Measurements from ENCODE around the gene NAV3. TPM values are rescaled to one million over a fixed set of nuclear protein-coding genes. Genes with fewer than 3 reads are reported as not detected.

The NAV3 gene
- total RNA-seq, 1 experiment from 2014 or later = 18.0 TPM

DNA sequence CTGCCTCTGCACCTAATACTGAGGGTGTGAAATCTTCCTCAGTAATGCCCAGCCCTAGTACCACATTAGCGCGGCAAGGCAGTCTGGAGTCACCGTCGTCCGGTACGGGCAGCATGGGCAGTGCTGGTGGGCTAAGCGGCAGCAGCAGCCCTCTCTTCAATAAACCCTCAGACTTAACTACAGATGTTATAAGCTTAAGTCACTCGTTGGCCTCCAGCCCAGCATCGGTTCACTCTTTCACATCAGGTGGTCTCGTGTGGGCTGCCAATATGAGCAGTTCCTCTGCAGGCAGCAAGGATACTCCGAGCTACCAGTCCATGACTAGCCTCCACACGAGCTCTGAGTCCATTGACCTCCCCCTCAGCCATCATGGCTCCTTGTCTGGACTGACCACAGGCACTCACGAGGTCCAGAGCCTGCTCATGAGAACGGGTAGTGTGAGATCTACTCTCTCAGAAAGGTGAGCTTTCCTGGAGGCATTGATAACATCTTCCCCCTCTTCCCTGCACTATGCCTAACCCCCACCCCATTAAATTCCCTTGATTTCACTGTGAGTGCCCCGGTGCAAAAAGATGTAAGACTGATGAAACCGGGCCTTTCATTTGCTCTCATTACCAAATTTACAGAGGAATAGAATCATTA lies 291.4 kb downstream of the NAV3 start:
- ChIA-PET CTCF (interaction anchor here (0.6 to 1.5 kb wide), 3 partner anchors 125 to 969 kb away, joined by 4 to 5 read pairs (median 4); no protein-coding TSS in a partner anchor), POLR2A (ENCODE audit: low non-redundant PET) (interaction anchor here (0.7 kb wide), 1 partner anchor 1008 kb away, joined by 7 read pairs; no protein-coding TSS in a partner anchor)
- H3K27ac ChIP-seq (ENCODE audit: low read depth, low read length, poor library complexity, severe bottlenecking) = no peak overlapping the region
- no peaks in the 10 kb centered on the region for H3K27me3 ChIP-seq (replicated peaks; ENCODE audit: insufficient read depth, low read depth, low read length, poor library complexity)
- H3K4me3 ChIP-seq (ENCODE audit: low read depth, low read length, poor library complexity, severe bottlenecking) = no peak overlapping the region
- peak; percentile 90 for DNase-seq (ENCODE audit: low spot score)
- TF ChIP-seq, protein P1, sequence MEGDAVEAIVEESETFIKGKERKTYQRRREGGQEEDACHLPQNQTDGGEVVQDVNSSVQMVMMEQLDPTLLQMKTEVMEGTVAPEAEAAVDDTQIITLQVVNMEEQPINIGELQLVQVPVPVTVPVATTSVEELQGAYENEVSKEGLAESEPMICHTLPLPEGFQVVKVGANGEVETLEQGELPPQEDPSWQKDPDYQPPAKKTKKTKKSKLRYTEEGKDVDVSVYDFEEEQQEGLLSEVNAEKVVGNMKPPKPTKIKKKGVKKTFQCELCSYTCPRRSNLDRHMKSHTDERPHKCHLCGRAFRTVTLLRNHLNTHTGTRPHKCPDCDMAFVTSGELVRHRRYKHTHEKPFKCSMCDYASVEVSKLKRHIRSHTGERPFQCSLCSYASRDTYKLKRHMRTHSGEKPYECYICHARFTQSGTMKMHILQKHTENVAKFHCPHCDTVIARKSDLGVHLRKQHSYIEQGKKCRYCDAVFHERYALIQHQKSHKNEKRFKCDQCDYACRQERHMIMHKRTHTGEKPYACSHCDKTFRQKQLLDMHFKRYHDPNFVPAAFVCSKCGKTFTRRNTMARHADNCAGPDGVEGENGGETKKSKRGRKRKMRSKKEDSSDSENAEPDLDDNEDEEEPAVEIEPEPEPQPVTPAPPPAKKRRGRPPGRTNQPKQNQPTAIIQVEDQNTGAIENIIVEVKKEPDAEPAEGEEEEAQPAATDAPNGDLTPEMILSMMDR (conservative IDR thresholded peaks at IDR 0.05; ENCODE audit: low read depth, low read length) = no peak
- no peak for TF ChIP-seq EZH2 (IDR thresholded peaks at IDR 0.05; ENCODE audit: borderline replicate concordance, low read depth, low read length, poor library complexity, severe bottlenecking)
- no peaks in the 10 kb centered on the region for H3K36me3 ChIP-seq (ENCODE audit: insufficient read depth, low read length, poor library complexity, severe bottlenecking)
- no peaks in the 10 kb centered on the region for H3K9me3 ChIP-seq (ENCODE audit: low read depth, low read length, poor library complexity, severe bottlenecking)
- BruUV-seq (replicated peaks) = no TSS peak
- intact Hi-C loops (cut with micrococcal nuclease; ENCODE audit: unreplicated experiment) = loop anchor here (2.0 to 10.0 kb wide), 2 partner anchors 119 to 397 kb away; no protein-coding TSS in a partner anchor
- H3K4me1 ChIP-seq (ENCODE audit: insufficient read depth, low read length, poor library complexity, severe bottlenecking) = peaks cover 14% of the 10 kb centered on the region

DNA sequence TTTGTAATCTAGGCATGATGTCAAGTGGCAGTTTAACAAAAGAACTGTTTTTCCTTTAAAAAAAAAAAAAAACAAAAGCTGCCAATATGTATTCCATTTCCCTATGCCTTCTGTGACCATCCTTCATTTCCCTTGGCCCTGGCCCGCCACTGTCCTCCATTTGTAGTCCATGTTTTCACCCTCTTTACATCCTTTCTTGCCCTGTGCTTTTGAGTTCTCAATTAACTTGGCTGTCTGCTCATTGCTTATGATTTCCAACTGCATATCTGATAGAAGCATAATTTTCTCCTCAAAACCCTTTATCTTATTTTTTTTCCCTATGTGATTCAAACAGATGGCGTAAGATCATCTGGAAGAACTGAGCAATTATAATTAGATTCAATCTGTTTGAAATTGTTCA lies 297.5 kb downstream of the NAV3 start:
- no peaks in the 10 kb centered on the region for H3K36me3 ChIP-seq (ENCODE audit: insufficient read depth, low read length, poor library complexity, severe bottlenecking)
- intact Hi-C loops (cut with micrococcal nuclease; ENCODE audit: unreplicated experiment) = loop anchor here (10.0 kb wide), 1 partner anchor 403 kb away; no protein-coding TSS in a partner anchor
- no peaks in the 10 kb centered on the region for H3K4me1 ChIP-seq (ENCODE audit: insufficient read depth, low read length, poor library complexity, severe bottlenecking)
- no peaks in the 10 kb centered on the region for H3K27me3 ChIP-seq (replicated peaks; ENCODE audit: insufficient read depth, low read depth, low read length, poor library complexity)
- DNase-seq (ENCODE audit: low spot score) = no peak
- CTCF ChIA-PET = no interaction called here
- POLR2A ChIA-PET (ENCODE audit: low non-redundant PET) = no interaction called here
- TF ChIP-seq, protein P1 (conservative IDR thresholded peaks at IDR 0.05; ENCODE audit: low read depth, low read length) = no peak
- TF ChIP-seq EZH2 (IDR thresholded peaks at IDR 0.05; ENCODE audit: borderline replicate concordance, low read depth, low read length, poor library complexity, severe bottlenecking) = no peak
- no peak overlapping the region for H3K4me3 ChIP-seq (ENCODE audit: low read depth, low read length, poor library complexity, severe bottlenecking)
- no peaks in the 10 kb centered on the region for H3K9me3 ChIP-seq (ENCODE audit: low read depth, low read length, poor library complexity, severe bottlenecking)
- no TSS peak for BruUV-seq (replicated peaks)
- no peak overlapping the region for H3K27ac ChIP-seq (ENCODE audit: low read depth, low read length, poor library complexity, severe bottlenecking)

DNA sequence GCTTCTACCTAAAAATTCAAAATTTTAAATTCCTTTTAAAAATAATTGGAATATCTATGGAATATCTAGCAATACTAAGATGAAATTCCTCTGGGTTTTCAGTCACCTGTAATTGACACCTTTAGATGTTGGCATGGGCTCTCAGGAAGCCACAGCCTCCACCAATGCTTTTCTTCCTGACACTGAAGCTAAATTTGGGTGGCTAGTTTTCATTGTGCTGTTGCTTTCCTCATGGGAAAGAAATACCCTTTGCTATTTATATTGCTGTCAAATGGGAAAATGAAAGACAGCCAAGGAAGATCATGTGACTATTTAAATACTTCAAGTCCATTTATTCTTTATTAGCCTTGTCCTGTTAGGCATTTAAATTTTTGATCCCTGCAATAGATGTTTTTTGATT lies 313.0 kb downstream of the NAV3 start:
- no TSS peak for BruUV-seq (replicated peaks)
- no peak overlapping the region for H3K4me3 ChIP-seq (ENCODE audit: low read depth, low read length, poor library complexity, severe bottlenecking)
- no peak for DNase-seq (ENCODE audit: low spot score)
- CTCF ChIA-PET = no interaction called here
- no peak overlapping the region for H3K27ac ChIP-seq (ENCODE audit: low read depth, low read length, poor library complexity, severe bottlenecking)
- no peaks in the 10 kb centered on the region for H3K9me3 ChIP-seq (ENCODE audit: low read depth, low read length, poor library complexity, severe bottlenecking)
- H3K4me1 ChIP-seq (ENCODE audit: insufficient read depth, low read length, poor library complexity, severe bottlenecking) = peaks cover 7% of the 10 kb centered on the region
- POLR2A ChIA-PET (ENCODE audit: low non-redundant PET) = no interaction called here
- no peaks in the 10 kb centered on the region for H3K36me3 ChIP-seq (ENCODE audit: insufficient read depth, low read length, poor library complexity, severe bottlenecking)
- TF ChIP-seq EZH2 (IDR thresholded peaks at IDR 0.05; ENCODE audit: borderline replicate concordance, low read depth, low read length, poor library complexity, severe bottlenecking) = no peak
- TF ChIP-seq, protein P1 (conservative IDR thresholded peaks at IDR 0.05; ENCODE audit: low read depth, low read length) = no peak
- intact Hi-C loops (cut with micrococcal nuclease; ENCODE audit: unreplicated experiment) = no loop called here
- H3K27me3 ChIP-seq (replicated peaks; ENCODE audit: insufficient read depth, low read depth, low read length, poor library complexity) = no peaks in the 10 kb centered on the region

All from A673 (cell line).